ENCODE results near the gene UBAC2. TPM values are rescaled to one million over a fixed set of nuclear protein-coding genes. Genes with fewer than 3 reads are reported as not detected.

UBAC2 gene
- total and polyA plus RNA-seq, 4 donors = 49.9 to 77.1 (median 53.7) TPM

- DNase-seq (no peak), ATAC-seq (ENCODE audit: insufficient read depth, low FRiP score) (no peak)
- Histone ChIP-seq H3K27me3 (ENCODE audit: control insufficient read depth in 3 of 3, insufficient read depth in 3 of 3, low read length in 2 of 3) (no peaks in the 10 kb centered on the region), H3K9me3 (ENCODE audit: control insufficient read depth in 4 of 4, insufficient read depth in 3 of 4, low read length in 3 of 4) (no peaks in the 10 kb centered on the region), H3K9ac (ENCODE audit: insufficient read depth in 1 of 2, low read length in 2 of 2) (no peak overlapping the region), H3K4me3 (no peak overlapping the region), H3K27ac (ENCODE audit: low read depth in 1 of 2, low read length in 1 of 2) (no peak overlapping the region), H3K4me1 (ENCODE audit: control insufficient read depth in 5 of 5, insufficient read depth in 5 of 5, low read length in 5 of 5) (no peaks in the 10 kb centered on the region), H3K36me3 (ENCODE audit: control insufficient read depth in 4 of 4, insufficient read depth in 4 of 4, low read length in 4 of 4) (peaks cover 18 to 39% (median 23%) of the 10 kb centered on the region in 4 donors)
- no peak for TF ChIP-seq CTCF (IDR thresholded peaks at IDR 0.05; ENCODE audit: control extremely low read depth, extremely low read depth)
- 94% methylated on average over 6 of the region's 6 CpGs for WGBS, 2 donors
Observed at GRCh38 chr13:99344610-99345208, 144.1 kb downstream of the UBAC2 start.

GRCh38 chr13:99345345-99345744, 144.7 kb downstream of the UBAC2 start:
- Histone ChIP-seq H3K27ac (ENCODE audit: low read depth in 1 of 2, low read length in 1 of 2) (no peak overlapping the region), H3K9me3 (ENCODE audit: control insufficient read depth in 4 of 4, insufficient read depth in 3 of 4, low read length in 3 of 4) (no peaks in the 10 kb centered on the region), H3K9ac (ENCODE audit: insufficient read depth in 1 of 2, low read length in 2 of 2) (no peak overlapping the region), H3K4me3 (no peak overlapping the region), H3K27me3 (ENCODE audit: control insufficient read depth in 3 of 3, insufficient read depth in 3 of 3, low read length in 2 of 3) (no peaks in the 10 kb centered on the region), H3K36me3 (ENCODE audit: control insufficient read depth in 4 of 4, insufficient read depth in 4 of 4, low read length in 4 of 4) (peaks cover 18 to 39% (median 21%) of the 10 kb centered on the region in 4 donors), H3K4me1 (ENCODE audit: control insufficient read depth in 5 of 5, insufficient read depth in 5 of 5, low read length in 5 of 5) (no peaks in the 10 kb centered on the region)
- ATAC-seq (ENCODE audit: insufficient read depth, low FRiP score) (no peak), DNase-seq (no peak)
- no peak for TF ChIP-seq CTCF (IDR thresholded peaks at IDR 0.05; ENCODE audit: control extremely low read depth, extremely low read depth)
- 94 to 95% methylated on average over 5 of the region's 5 CpGs for WGBS, 2 donors

DNA sequence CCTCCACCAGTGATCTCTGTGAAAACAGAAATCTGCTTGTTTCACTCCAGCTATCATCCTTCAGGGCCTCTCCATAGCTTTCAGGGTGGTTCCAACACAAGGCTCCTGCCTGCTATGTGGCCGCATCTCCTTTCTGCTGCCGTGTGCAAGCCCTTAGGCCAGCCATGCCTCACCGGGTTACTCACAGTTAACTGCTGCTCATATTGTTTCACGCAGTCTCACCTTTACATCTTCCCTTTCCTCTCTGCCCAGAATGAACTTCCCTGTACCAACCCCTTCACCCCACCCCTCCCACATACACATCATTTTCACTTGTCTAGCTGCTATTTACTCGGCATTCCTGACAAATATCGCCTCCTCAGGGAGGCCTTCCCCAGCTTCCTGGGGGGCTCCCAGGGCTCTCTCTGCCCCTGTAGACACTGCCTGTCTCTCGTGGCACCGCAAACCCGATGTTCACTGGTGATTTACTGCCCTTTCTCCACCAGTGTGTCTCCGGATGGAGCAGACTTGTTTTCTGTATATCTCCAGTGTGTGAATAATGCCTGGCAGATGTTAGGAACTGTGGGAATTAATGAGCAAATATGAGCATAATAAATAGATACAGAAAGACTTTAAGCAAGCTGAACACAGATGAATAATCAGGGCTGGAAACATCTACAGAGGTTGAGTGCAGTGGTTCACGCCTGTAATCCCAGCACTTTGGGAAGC, 145.8 kb downstream of the UBAC2 start:
- 89 to 92% methylated on average over 11 of the region's 11 CpGs for WGBS, 2 donors
- H3K9ac ChIP-seq (ENCODE audit: insufficient read depth in 1 of 2, low read length in 2 of 2) = no peak overlapping the region
- DNase-seq (no peak), ATAC-seq (ENCODE audit: insufficient read depth, low FRiP score) (no peak)
- no peaks in the 10 kb centered on the region for H3K4me1 ChIP-seq (ENCODE audit: control insufficient read depth in 5 of 5, insufficient read depth in 5 of 5, low read length in 5 of 5)
- no peak overlapping the region for H3K4me3 ChIP-seq
- no peaks in the 10 kb centered on the region for H3K9me3 ChIP-seq (ENCODE audit: control insufficient read depth in 4 of 4, insufficient read depth in 3 of 4, low read length in 3 of 4)
- peaks cover 14 to 36% (median 19%) of the 10 kb centered on the region in 4 donors for H3K36me3 ChIP-seq (ENCODE audit: control insufficient read depth in 4 of 4, insufficient read depth in 4 of 4, low read length in 4 of 4)
- no peaks in the 10 kb centered on the region for H3K27me3 ChIP-seq (ENCODE audit: control insufficient read depth in 3 of 3, insufficient read depth in 3 of 3, low read length in 2 of 3)
- no peak overlapping the region for H3K27ac ChIP-seq (ENCODE audit: low read depth in 1 of 2, low read length in 1 of 2)
- no peak for TF ChIP-seq CTCF (IDR thresholded peaks at IDR 0.05; ENCODE audit: control extremely low read depth, extremely low read depth)
